ENCODE results near the gene CCDC8.
"Not testable (repeated sequence)": the region's sequence is repeated elsewhere in the genome, so short reads cannot be mapped to it uniquely, and the experiment has no call there.

The CCDC8 gene

DNA sequence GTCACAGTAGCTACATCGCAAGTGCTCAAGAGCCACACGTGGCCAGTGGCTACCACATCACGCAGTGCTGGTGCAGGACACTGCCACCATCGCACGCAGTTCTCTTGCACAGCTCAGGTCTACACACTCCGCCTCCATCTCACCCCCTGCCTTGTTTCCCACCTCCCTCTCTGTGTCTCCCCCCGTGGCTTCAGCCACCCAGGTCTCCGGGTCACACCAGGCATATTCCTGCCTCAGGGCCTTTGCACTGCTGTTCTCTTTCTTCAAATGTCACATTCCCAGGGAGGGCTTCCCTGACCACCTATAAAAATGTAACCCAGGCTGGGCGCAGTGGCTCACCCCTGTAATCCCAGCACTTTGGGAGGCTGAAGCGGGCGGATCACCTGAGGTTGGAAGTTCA is 10.6 kb downstream of the CCDC8 start:
- no peak for DNase-seq (ENCODE audit: low read depth)

DNA sequence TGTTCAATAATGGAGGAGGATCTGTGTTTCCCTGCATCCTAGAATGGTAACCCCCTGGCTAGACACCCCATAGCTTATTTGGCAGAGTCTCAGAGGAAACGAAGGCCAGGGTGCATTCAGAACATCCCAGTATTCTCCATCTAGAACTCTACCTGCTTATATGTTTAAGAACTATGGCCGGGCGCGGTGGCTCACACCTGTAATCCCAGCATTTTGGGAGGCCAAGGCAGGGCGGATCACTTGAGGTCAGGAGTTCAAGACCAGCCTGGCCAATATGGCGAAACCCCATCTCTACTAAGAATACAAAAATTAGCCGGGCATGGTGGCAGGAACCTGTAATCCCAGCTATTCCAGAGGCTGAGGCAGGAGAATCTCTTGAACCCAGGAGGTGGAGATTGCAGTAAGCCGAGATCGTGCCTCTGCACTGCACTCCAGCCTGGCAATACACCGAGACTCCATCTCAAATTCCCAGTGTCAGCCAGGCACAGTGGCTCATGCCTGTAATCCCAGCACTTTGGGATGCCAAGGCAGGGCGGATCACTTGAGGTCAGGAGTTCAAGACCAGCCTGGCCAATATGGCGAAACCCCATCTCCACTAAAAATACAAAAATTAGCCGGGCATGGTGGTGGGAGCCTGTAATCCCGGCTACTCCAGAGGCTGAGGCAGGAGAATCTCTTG is 15.4 kb downstream of the CCDC8 start:
- not testable (repeated sequence) for DNase-seq (ENCODE audit: low read depth)

DNA sequence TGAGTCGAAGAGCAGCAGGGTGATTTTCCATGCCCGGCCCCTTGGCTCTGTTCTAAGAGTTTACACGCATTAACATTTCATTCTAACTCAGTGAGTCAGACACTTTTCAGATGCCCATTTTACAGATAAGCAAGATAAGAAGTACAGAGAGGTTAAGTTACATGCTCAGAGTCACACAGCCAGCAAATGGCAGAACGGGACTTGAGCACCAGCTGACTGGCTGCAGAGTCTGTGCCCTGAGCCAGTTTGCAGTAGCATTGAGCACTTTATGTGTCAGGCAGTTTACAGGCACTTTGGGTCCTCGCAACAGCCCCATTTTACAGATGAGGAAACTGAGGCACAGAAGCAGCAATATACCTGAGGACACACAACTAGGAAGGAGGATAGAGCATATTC is 19.0 kb downstream of the CCDC8 start:
- no peak for DNase-seq (ENCODE audit: low read depth)

DNA sequence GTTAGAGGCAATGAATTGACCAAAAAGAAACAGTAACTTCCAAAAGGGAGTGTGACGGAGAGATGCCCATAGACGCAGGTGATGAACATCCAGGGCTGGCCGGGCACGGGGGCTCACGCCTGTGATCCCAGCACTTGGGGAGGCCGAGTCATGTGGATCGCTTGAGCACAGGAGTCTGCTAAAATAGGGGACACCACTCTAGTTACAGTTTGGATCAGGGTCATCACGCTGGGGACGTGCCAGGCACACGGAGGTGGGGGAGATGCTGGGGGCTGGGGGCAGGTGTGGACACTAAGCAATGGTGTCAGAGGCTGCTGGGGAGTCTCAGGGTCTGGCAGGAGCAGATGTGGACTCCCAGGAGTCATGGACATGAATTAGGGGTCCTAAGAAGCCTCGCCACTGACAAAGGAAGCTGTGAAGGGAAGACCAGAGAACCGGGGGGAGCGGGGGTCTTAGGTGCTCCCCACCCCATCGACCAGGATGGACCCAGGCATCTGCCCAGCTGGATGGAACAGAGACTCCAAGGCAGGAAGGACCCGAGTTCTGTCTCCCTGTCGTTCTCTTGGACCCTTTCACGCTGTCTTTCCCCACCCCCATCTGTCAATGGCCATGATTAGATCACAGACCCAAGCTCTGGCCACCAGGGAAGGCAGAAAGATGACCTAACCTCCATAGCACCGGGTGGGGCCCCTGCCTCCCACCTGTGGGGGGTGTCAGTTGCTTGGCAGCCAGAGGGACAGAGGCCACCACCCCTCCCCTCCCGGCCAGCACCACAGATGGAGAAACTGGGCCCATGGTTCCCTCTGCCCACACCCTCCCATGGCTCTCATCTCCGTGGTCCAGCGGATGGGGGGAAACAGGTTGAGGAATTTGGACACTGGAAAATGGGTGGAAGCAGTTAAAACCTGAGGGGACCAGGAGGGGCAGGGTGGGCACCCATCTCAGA is 19.6 kb downstream of the CCDC8 start:
- DNase-seq (ENCODE audit: low read depth): no peak

DNA sequence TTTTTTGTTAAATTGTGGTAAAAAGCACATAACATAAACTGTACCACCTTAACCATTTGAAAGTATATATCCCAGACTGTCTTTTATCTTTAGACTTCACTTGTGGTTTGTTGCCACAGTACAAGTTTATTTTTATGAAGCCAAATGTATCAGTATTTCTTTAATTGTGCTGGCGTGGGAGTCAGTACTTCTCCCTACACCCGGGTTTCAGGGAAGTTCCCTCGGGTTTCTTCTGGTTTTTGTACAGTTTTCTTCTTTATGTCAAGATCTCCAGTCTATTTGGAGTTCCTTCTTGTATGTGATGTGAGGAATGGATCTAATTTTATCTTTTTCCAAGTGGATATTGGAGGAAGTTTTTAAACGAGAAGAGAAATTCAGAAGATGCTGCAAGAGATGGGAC is 20.5 kb downstream of the CCDC8 start:
- no peak for DNase-seq (ENCODE audit: low read depth)

DNA sequence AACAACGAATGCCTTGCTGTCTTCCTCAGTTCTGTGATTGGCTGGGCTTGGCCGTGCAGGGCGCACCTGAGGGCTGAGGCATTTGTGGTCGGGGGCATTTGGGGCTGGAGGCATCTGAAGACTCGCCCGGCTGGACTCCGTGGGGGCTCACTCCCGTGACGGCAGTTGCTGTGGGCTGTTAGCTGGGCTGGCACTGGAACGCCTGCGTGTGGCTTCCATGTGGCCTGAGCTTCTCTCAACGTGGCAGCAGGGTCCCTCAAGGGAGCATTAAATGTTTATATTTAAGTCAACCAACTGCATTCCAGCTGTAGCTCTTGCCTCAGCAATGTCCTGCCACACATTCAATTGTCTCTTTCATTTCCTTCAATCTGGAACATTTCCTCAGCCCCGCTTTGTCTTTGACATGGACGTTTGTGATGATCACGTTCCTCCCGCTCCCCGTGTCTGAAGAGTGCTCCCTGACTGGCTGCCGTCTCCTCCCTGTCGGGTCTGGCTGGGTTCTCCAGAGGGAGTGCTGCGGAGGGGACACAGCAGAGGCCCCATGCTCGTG is 21.0 kb downstream of the CCDC8 start:
- DNase-seq (ENCODE audit: low read depth): peak; percentile 46

DNA sequence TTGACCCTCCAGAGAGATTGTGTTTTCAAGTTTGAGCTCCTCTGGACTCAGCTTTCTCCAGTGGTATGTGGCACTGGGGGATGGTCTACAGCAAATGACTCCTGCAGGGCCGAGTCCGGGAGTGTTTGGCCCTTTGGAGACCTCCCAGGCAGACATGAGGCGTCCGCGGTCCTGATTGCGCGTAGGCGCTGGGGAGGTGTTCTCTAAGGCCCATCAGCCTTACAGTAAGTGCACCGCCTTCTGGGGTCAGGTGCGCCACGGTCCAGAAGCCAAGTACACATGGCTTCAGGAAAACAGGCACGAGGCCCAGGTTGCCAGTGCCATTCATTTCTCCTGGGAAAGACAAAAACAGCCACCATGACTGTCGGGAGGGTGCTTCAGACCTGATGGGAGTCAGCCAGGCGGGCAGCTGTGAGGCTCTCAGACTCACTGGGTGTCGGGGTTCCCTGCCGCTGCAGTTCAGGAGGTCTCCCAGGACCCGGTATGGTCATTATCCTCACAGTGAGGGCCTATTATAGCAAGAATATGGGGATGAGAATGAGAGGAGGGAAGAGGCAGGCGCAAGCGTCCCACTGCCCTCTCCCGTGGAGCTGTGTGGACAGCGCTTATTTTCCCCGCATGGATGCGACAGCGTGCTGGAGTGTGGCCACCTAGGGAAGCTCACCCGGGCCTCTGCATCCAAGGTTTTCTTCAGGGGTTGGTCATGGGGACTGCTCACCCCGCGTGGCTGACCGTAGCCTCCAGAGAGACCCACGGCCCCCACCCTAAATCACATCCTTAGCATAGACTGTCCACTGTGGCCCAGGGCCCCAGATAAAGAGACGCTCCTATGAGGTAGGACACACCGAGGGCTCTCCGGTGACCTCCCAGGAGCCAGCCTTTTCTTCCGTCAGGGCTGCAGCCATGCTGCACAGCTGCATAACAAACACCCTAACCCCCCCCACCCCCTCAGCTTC is 21.8 kb downstream of the CCDC8 start:
- DNase-seq (ENCODE audit: low read depth): no peak

DNA sequence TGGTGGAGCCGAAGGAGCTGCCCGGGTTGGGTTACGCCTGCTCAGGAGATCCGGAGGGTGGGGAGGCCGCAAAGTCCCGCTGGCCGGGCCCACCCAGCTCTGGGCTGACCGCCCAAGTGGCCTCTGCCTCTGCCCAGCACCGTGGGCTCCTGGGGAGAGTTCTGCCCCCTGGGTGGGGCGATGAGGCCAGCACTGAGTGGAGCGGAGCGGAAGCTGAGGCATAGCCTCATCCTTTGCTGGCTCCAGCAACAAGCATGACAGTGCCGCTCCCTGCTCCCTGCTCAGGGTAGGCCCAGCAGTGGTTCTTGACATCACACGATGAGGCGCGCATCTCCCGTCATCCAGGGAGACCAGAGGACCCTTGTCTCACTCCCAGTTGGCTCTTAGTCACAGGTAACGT is 22.5 kb downstream of the CCDC8 start:
- no peak for DNase-seq (ENCODE audit: low read depth)

DNA sequence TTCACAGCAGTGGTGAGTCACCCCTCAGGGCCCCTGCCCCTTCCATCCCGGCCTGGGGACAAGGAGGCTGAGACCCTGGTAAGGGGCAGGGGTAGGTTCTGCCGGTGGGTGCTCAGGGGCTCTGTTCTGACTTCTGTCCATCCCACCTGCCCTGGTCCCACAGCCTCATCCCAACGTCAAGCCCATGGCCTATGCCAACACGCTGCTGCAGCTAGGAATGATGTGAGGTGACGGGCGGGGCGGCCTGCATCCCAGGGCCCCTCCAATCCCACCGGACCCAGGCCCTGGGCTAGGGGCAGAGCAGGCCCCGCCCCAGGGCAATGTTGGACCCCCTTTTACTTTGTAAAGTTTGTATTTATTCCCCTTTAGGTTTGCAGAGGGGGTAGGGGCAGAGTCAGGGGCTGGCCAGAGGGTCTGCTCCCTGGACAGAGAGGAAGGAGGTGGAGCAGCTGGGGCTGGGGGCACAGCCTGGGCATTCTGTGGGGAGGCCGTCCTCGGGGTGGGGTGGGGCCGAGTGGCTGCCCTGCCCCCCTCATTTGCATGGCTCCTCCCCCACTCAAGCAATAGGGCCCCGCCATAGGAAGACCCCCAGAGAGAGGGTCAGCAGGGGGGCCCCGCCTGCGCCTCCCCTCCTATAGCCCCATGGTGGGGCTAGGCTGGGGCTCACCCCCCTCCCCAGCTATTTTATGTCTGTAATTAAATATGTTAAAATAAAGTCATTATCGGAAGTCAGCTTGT is 23.1 kb downstream of the CCDC8 start:
- no peak for DNase-seq (ENCODE audit: low read depth)

DNA sequence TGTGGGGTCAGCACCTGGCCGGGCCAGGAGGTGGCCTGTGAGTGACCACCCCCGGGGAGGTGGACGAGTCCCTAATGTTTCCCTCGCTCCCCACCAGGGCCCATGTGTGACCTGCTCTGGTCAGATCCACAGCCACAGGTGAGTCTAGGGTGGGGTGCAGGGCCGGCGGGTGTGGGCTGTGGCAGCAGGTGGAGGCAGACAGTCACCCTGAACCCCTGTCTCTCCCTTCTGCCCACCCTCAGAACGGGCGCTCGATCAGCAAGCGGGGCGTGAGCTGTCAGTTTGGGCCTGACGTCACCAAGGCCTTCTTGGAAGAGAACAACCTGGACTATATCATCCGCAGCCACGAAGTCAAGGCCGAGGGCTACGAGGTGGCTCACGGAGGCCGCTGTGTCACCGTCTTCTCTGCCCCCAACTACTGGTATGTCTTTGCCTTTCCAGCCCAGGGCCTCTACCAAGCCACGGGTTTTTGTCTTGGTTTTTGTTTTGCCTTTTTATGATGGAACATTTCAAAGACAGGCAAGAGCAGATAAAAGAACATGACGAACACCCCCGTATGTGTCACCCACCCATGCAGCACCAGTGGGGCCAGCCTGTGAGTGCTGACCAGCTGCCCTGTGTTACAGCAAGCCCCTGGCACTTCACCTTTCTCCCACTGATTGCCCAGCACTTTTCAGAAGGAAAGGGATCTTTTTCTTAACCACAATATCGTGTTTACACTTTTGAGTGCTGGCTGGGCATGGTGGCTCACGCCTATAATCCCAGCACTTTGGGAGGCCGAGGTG is 24.9 kb downstream of the CCDC8 start:
- DNase-seq (ENCODE audit: low read depth): no peak

DNA sequence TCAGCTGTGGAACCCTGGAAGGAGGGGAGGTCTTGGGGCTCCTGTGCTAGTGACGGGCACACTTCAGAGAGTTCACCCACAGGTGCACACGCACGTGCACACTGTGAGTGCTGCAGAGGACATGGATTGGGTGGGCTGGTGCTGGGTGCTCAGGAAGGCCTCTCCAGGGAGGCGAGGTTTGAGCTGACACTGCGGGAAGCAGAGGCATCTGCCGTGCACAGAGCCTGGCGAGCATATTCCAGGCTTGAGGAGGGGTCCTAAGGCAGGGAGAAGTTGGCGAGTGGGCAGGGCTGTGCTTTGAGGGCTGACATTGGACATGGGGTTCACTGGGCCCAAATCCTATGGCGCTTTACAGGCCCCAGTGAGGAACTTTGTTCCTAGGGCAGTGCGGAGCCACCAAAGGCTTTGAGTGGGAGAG is 25.6 kb downstream of the CCDC8 start:
- DNase-seq (ENCODE audit: low read depth): no peak

DNA sequence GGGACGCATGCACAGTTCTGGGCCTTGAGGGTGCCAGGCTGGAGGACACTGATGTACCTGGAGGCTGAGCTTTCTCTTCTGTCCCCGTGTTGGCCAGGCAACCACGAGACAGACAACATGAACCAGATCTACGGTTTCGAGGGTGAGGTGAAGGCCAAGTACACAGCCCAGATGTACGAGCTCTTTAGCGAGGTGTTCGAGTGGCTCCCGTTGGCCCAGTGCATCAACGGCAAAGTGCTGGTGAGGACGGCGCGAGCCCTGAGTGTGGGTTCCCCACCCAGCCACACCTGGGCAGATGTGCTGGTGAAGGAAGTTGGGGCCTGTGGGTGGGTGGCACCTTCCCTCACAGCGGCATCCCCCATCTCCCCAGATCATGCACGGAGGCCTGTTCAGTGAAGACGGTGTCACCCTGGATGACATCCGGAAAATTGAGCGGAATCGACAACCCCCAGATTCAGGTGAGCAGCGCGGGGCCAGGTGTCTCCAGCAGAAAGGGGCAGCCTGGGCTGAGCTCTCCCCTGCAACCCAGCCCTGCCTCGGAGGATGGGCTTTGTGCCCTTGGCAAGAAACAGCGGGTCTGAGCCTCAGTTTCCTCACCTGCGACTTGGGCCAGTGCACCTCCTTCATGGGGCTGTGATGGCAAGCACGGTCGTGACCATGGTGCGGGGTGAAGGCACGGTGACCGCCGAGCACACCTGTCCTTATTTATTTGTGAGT is 26.2 kb downstream of the CCDC8 start:
- no peak for DNase-seq (ENCODE audit: low read depth)

DNA sequence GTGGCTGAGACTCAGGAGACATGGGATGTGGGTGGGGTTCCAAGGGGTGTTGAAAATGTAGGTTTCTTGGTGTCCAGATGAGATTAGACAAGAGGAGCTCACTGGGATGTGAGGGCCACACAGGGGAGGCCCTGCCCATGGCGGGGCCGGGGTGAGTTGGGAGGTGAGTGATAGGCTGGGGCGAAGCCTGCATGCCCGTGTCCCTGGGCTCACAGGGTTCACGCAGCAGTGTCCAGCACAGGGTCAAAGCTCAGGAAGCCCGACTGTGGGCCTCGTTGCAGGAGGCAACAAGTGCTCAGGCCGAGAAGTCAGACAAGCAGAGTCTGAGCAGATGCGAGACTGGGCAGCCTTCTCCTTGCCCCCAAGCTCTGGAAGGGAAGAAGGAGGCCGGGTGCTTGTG is 27.2 kb downstream of the CCDC8 start:
- no peak for DNase-seq (ENCODE audit: low read depth)

DNA sequence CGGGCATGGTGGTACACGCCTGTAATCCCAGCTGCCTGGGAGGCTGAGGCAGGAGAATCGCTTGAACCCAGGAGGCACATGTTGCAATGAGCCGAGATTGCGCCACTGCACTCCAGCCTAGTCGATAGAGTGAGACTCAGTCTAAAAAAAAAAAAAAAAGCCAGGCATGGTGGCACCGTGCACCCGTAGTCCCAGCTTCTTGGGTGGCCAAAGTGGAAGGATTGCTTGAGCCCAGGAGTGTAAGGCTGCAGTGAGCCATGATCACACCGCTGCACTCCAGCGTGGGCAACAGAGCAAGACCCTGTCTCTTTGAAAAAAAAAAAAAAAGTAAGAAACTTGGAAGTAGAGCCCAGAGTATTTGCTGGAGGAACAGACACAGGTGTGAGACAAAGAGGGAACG is 27.7 kb downstream of the CCDC8 start:
- no peak for DNase-seq (ENCODE audit: low read depth)

DNA sequence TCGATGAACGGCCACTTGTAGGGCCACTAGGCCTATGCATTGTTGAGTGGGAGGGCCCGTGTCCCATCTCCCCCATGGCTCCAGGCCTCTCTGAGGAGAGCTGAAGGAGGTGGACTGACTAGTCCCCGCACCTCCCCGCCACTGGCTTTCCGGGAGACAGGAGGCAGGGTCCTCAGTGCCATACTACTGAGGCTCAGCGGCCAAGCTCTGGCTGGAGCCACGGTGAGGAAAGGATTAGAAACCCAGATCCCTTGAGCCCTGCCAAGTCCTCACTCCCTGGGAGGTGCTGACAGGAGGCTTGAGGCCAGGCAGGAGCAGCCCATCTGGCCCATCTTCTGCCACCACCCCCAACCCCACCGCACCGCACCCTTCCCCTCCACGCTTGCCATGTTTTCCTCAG is 29.0 kb downstream of the CCDC8 start:
- no peak for DNase-seq (ENCODE audit: low read depth)

DNA sequence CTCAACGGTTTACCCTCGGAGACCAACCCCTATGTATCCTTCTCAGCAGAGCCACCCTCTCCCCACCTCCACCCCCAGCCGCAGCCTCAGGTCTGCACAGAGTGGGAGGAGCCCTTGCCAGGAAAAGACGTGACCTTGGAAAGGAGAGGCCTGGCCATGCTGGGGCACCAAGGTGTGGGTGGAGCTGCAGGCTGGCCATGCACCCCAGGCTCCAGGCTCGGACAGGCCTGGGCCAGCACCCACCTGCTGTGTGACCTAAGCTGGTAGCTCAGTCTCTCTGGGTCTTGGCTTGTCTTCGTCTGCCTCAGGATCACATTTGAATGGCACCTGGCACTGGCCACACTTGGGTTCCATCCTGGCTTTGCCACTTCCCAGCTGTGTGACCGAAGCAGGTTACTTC is 29.5 kb downstream of the CCDC8 start:
- no peak for DNase-seq (ENCODE audit: low read depth)

DNA sequence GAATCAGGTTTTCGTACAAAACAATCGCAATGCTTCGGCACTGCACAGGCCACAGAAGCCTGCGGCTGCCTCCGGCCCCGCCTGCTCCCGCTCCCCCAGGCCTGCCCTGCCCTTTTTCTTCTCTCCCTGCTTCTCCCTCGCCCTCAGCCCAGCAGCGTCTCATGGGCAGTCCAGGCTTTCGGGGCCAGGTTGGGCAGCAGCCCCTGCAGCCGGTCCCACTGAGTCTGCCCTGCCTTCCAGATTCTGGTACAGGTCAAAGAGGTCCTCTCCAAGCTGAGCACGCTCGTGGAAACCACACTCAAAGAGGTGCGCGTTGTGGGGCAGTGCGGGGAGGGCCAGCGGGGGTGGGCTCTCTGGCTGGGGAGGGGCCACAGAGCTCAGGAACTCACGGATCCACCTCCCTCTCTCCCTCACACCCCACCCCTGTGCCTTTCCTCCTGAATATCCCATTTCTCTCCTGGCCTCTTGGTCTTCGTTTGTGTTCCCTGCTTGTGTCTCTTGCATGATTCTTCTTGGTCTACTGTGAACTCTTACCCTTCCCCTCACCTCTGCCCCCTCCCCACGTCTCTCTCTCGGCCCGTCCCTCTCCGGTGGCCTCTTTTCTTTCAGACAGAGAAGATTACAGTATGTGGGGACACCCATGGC is 30.1 kb downstream of the CCDC8 start:
- no peak for DNase-seq (ENCODE audit: low read depth)

DNA sequence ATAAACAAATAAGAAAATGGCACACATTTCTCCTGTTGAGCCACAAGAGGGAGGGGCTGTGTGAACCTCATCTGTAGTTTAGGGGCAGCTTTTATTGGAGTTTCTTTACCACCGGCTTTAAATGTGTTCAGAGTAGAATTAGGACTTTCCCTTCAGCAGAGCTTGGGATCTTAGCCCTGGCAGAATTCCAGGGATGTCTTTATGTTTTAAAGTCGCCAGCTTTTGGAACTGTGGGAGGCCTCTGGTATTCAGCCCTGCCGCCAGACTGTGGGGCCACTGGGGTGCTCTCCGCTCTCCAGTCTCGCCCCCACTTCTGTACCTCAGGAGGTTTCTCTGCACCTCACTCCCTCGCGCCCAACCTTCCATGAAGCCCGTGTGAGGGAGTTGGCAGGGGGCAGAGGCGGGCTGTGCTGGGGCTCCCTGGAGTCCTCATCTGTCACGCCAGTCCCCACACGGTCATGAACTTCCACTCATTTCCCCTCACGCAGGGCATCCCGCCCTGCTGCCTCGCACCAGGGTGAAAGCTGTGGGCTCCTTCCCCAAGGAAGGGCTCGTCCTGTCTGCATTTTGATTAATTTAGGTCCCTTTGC is 31.5 kb downstream of the CCDC8 start:
- no peak for DNase-seq (ENCODE audit: low read depth)

DNA sequence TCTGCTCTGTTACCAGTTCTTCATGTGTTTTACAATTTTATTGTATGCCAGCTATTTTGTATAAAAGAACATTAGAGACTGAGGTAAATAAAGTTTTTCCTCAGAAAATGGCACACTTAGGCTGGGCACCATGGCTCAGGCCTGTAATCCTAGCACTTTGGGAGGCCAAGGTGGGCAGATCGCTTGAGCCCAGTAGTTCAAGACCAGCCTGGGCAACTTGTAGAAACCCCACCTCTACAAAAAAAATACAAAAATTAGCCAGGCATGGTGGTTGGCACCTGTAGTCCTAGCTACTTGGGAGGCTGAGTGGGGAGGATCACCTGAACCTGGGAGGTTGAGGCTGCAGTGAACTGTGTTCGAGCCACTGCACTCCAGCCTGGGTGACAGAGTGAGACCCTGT is 32.0 kb downstream of the CCDC8 start:
- no peak for DNase-seq (ENCODE audit: low read depth)

Measured in iris pigment epithelial cell (primary cell).